ENCODE results near the gene MMP23B. TPM values are rescaled to one million over a fixed set of nuclear protein-coding genes. Genes with fewer than 3 reads are reported as not detected.

MMP23B gene
- total RNA-seq, 1 experiment from 2014 or later: 0.34 TPM

- no peak for DNase-seq (ENCODE audit: low read depth)
Observed at GRCh38 chr1:1602304-1602967, 29.5 kb upstream of the MMP23B start.

- no peak for DNase-seq (ENCODE audit: low read depth)
Observed at GRCh38 chr1:1602968-1603506, 28.9 kb upstream of the MMP23B start.

- no peak for DNase-seq (ENCODE audit: low read depth)
Observed at GRCh38 chr1:1603671-1604373, 28.2 kb upstream of the MMP23B start.

GRCh38 chr1:1604374-1605033 lies 27.5 kb upstream of the MMP23B start:
- no peak for DNase-seq (ENCODE audit: low read depth)

- no peak for DNase-seq (ENCODE audit: low read depth)
Observed at GRCh38 chr1:1605034-1605591, 26.9 kb upstream of the MMP23B start.

- no peak for DNase-seq (ENCODE audit: low read depth)
Observed at GRCh38 chr1:1605724-1606123, 26.2 kb upstream of the MMP23B start.

- no peak for DNase-seq (ENCODE audit: low read depth)
Observed at GRCh38 chr1:1606232-1606631, 25.7 kb upstream of the MMP23B start.

- no peak for DNase-seq (ENCODE audit: low read depth)
Observed at GRCh38 chr1:1609822-1610485, 22.0 kb upstream of the MMP23B start.

- no peak for DNase-seq (ENCODE audit: low read depth)
Observed at GRCh38 chr1:1610796-1611195, 21.2 kb upstream of the MMP23B start.

- no peak for DNase-seq (ENCODE audit: low read depth)
Observed at GRCh38 chr1:1612104-1612400, 19.9 kb upstream of the MMP23B start.

GRCh38 chr1:1613509-1614082 lies 18.4 kb upstream of the MMP23B start:
- no peak for DNase-seq (ENCODE audit: low read depth)

- peak; percentile 38 for DNase-seq (ENCODE audit: low read depth)
Observed at GRCh38 chr1:1614204-1614953, 17.6 kb upstream of the MMP23B start.

GRCh38 chr1:1614954-1615255 lies 17.1 kb upstream of the MMP23B start:
- DNase-seq (ENCODE audit: low read depth): no peak

- peak; percentile 92 for DNase-seq (ENCODE audit: low read depth)
Observed at GRCh38 chr1:1615256-1616044, 16.5 kb upstream of the MMP23B start, which contains the start of gene MIB2. TSS of gene MIB2 (plus strand) at chr1:1615500. CDS start at chr1:1623453, 7,953 bp downstream.

GRCh38 chr1:1616045-1616790 lies 15.8 kb upstream of the MMP23B start:
- DNase-seq (ENCODE audit: low read depth): no peak

GRCh38 chr1:1616838-1617237 lies 15.1 kb upstream of the MMP23B start:
- no peak for DNase-seq (ENCODE audit: low read depth)

- DNase-seq (ENCODE audit: low read depth): no peak
Observed at GRCh38 chr1:1617516-1617915, 14.5 kb upstream of the MMP23B start.

GRCh38 chr1:1617925-1618324 lies 14.0 kb upstream of the MMP23B start:
- DNase-seq (ENCODE audit: low read depth): no peak

- DNase-seq (ENCODE audit: low read depth): no peak
Observed at GRCh38 chr1:1618396-1619068, 13.4 kb upstream of the MMP23B start.
